ENCODE measurements around the gene FAIM2. TPM values are rescaled to one million over a fixed set of nuclear protein-coding genes. Genes with fewer than 3 reads are reported as not detected.
"Not testable (repeated sequence)": the region's sequence is repeated elsewhere in the genome, so short reads cannot be mapped to it uniquely, and the experiment has no call there.

The FAIM2 gene
- total RNA-seq, 1 donor from 2014 or later: 107 TPM

- intact Hi-C loops (cut with DNase I); DNase-seq (ENCODE audit: low spot score); ATAC-seq: not testable (repeated sequence)
Measured at GRCh38 chr12:49871811-49872251, 31.9 kb downstream of the FAIM2 start.

- DNase-seq (ENCODE audit: low spot score) (peak; percentile 43), ATAC-seq (no peak)
- intact Hi-C loops (cut with DNase I): no loop called here
Measured at GRCh38 chr12:49871263-49871561, 32.5 kb downstream of the FAIM2 start.

- ATAC-seq (no peak), DNase-seq (ENCODE audit: low spot score) (no peak)
- intact Hi-C loops (cut with DNase I): no loop called here
Measured at GRCh38 chr12:49870501-49871262, 33.0 kb downstream of the FAIM2 start.

- DNase-seq (ENCODE audit: low spot score) (peak; percentile 57), ATAC-seq (no peak)
- intact Hi-C loops (cut with DNase I): loop anchor here (10.0 kb wide), 1 partner anchor 185 kb away; the partner anchor contains the start of gene ASIC1
Measured at GRCh38 chr12:49869816-49870500, 33.7 kb downstream of the FAIM2 start.

- DNase-seq (ENCODE audit: low spot score) (peak; percentile 87), ATAC-seq (peak; percentile 89)
- intact Hi-C loops (cut with DNase I): loop anchor here (10.0 kb wide), 1 partner anchor 186 kb away; the partner anchor contains the start of gene ASIC1
Measured at GRCh38 chr12:49868952-49869815, 34.5 kb downstream of the FAIM2 start.

- DNase-seq (ENCODE audit: low spot score): no peak
- ATAC-seq: no peak
- intact Hi-C loops (cut with DNase I): loop anchor here (10.0 kb wide), 1 partner anchor 186 kb away; the partner anchor contains the start of gene ASIC1
Measured at GRCh38 chr12:49868449-49868848, 35.3 kb downstream of the FAIM2 start.

- ATAC-seq: no peak
- intact Hi-C loops (cut with DNase I): loop anchor here (10.0 kb wide), 1 partner anchor 187 kb away; the partner anchor contains the start of gene ASIC1
- no peak for DNase-seq (ENCODE audit: low spot score)
Measured at GRCh38 chr12:49867570-49868341, 35.9 kb downstream of the FAIM2 start.

GRCh38 chr12:49866859-49867569 is 36.7 kb downstream of the FAIM2 start:
- peak; percentile 48 for ATAC-seq
- DNase-seq (ENCODE audit: low spot score): peak; percentile 87
- intact Hi-C loops (cut with DNase I): loop anchor here (10.0 kb wide), 1 partner anchor 188 kb away; the partner anchor contains the start of gene ASIC1

GRCh38 chr12:49865782-49866135 is 37.9 kb downstream of the FAIM2 start:
- ATAC-seq (no peak), DNase-seq (ENCODE audit: low spot score) (no peak)
- intact Hi-C loops (cut with DNase I): loop anchor here (10.0 kb wide), 1 partner anchor 189 kb away; the partner anchor contains the start of gene ASIC1

- intact Hi-C loops (cut with DNase I): loop anchor here (10.0 kb wide), 1 partner anchor 190 kb away; the partner anchor contains the start of gene ASIC1
- no peak for ATAC-seq
- DNase-seq (ENCODE audit: low spot score): no peak
Measured at GRCh38 chr12:49865109-49865781, 38.5 kb downstream of the FAIM2 start.

GRCh38 chr12:49864798-49865090 is 39.0 kb downstream of the FAIM2 start:
- DNase-seq (ENCODE audit: low spot score) (no peak), ATAC-seq (no peak)
- intact Hi-C loops (cut with DNase I): loop anchor here (10.0 kb wide), 1 partner anchor 190 kb away; the partner anchor contains the start of gene ASIC1

- no peak for DNase-seq (ENCODE audit: low spot score)
- ATAC-seq: no peak
- intact Hi-C loops (cut with DNase I): loop anchor here (10.0 kb wide), 1 partner anchor 191 kb away; the partner anchor contains the start of gene ASIC1
Measured at GRCh38 chr12:49863946-49864797, 39.5 kb downstream of the FAIM2 start.

- not testable (repeated sequence) for ATAC-seq; DNase-seq (ENCODE audit: low spot score)
- intact Hi-C loops (cut with DNase I): loop anchor here (10.0 kb wide), 1 partner anchor 194 kb away; the partner anchor contains the start of gene ASIC1
Measured at GRCh38 chr12:49860921-49861320, 42.8 kb downstream of the FAIM2 start.

GRCh38 chr12:49855890-49856289 is 47.8 kb downstream of the FAIM2 start:
- intact Hi-C loops (cut with DNase I); DNase-seq (ENCODE audit: low spot score); ATAC-seq: not testable (repeated sequence)

- ATAC-seq (no peak), DNase-seq (ENCODE audit: low spot score) (no peak)
- intact Hi-C loops (cut with DNase I): no loop called here
Measured at GRCh38 chr12:49854976-49855375, 48.7 kb downstream of the FAIM2 start.

- intact Hi-C loops (cut with DNase I): no loop called here
- DNase-seq (ENCODE audit: low spot score) (no peak), ATAC-seq (no peak)
Measured at GRCh38 chr12:49853671-49854070, 50.0 kb downstream of the FAIM2 start.
